ENCODE results near the gene ALPP.
"Not testable (repeated sequence)": the region's sequence is repeated elsewhere in the genome, so short reads cannot be mapped to it uniquely, and the experiment has no call there.

The ALPP gene

GRCh38 chr2:232378735-232379151 is at the start of gene ALPP:
TSS of gene ALPP (plus strand) at chr2:232378751. CDS start at chr2:232378803, 52 bp downstream.
- H3K4me3 ChIP-seq (ENCODE audit: low read depth, low read length); H3K36me3 ChIP-seq (replicated peaks); in situ Hi-C loops (cut with HindIII; ENCODE audit: low pct_ligation_motif_present, low sequenced_read_pairs); DNase-seq; H3K27ac ChIP-seq: not testable (repeated sequence)
- H3K27me3 ChIP-seq (replicated peaks): peaks cover 30% of the 10 kb centered on the region

GRCh38 chr2:232329716-232330067 is 48.9 kb upstream of the ALPP start:
- no peaks in the 10 kb centered on the region for H3K36me3 ChIP-seq (replicated peaks)
- no peak for DNase-seq
- H3K27ac ChIP-seq: no peak overlapping the region
- in situ Hi-C loops (cut with HindIII; ENCODE audit: low pct_ligation_motif_present, low sequenced_read_pairs): no loop called here
- no peaks in the 10 kb centered on the region for H3K27me3 ChIP-seq (replicated peaks)
- no peak for TF ChIP-seq CTCF (IDR thresholded peaks at IDR 0.05; ENCODE audit: low read depth, low read length, missing control alignments)
- no peak overlapping the region for H3K4me3 ChIP-seq (ENCODE audit: low read depth, low read length)

- Histone ChIP-seq H3K36me3 (replicated peaks) (no peaks in the 10 kb centered on the region), H3K27ac (no peak overlapping the region), H3K27me3 (replicated peaks) (no peaks in the 10 kb centered on the region), H3K4me3 (ENCODE audit: low read depth, low read length) (no peak overlapping the region)
- DNase-seq: no peak
- TF ChIP-seq CTCF (IDR thresholded peaks at IDR 0.05; ENCODE audit: low read depth, low read length, missing control alignments): no peak
- in situ Hi-C loops (cut with HindIII; ENCODE audit: low pct_ligation_motif_present, low sequenced_read_pairs): no loop called here
These were observed 48.2 kb upstream of the ALPP start for GRCh38 chr2:232330068-232330999.

- in situ Hi-C loops (cut with HindIII; ENCODE audit: low pct_ligation_motif_present, low sequenced_read_pairs); H3K36me3 ChIP-seq (replicated peaks); H3K27me3 ChIP-seq (replicated peaks); H3K27ac ChIP-seq; DNase-seq; H3K4me3 ChIP-seq (ENCODE audit: low read depth, low read length): not testable (repeated sequence)
These were observed 47.5 kb upstream of the ALPP start for GRCh38 chr2:232331061-232331460.

- H3K36me3 ChIP-seq (replicated peaks); in situ Hi-C loops (cut with HindIII; ENCODE audit: low pct_ligation_motif_present, low sequenced_read_pairs); H3K27ac ChIP-seq; H3K27me3 ChIP-seq (replicated peaks); DNase-seq; H3K4me3 ChIP-seq (ENCODE audit: low read depth, low read length): not testable (repeated sequence)
These were observed 46.9 kb upstream of the ALPP start for GRCh38 chr2:232331641-232332040.

- H3K27me3 ChIP-seq (replicated peaks); H3K4me3 ChIP-seq (ENCODE audit: low read depth, low read length); in situ Hi-C loops (cut with HindIII; ENCODE audit: low pct_ligation_motif_present, low sequenced_read_pairs); H3K36me3 ChIP-seq (replicated peaks); DNase-seq; H3K27ac ChIP-seq: not testable (repeated sequence)
These were observed 46.2 kb upstream of the ALPP start for GRCh38 chr2:232332244-232332939.

GRCh38 chr2:232332940-232333259 is 45.7 kb upstream of the ALPP start:
- no peak for DNase-seq
- H3K27me3 ChIP-seq (replicated peaks): no peaks in the 10 kb centered on the region
- no peak overlapping the region for H3K4me3 ChIP-seq (ENCODE audit: low read depth, low read length)
- no peak overlapping the region for H3K27ac ChIP-seq
- no peaks in the 10 kb centered on the region for H3K36me3 ChIP-seq (replicated peaks)
- no peak for TF ChIP-seq CTCF (IDR thresholded peaks at IDR 0.05; ENCODE audit: low read depth, low read length, missing control alignments)
- in situ Hi-C loops (cut with HindIII; ENCODE audit: low pct_ligation_motif_present, low sequenced_read_pairs): no loop called here

Data from brain microvascular endothelial cell (primary cell).